ENCODE results near the gene MAP3K5.

GRCh38 chr6:136552054-136552453 is 240.2 kb downstream of the MAP3K5 start:
- no peak for TF ChIP-seq CTCF (IDR thresholded peaks at IDR 0.05)
- no peak for TF ChIP-seq POLR2A (IDR thresholded peaks at IDR 0.05)
- no peak for TF ChIP-seq POLR2AphosphoS5 (IDR thresholded peaks at IDR 0.05)

All from sigmoid colon (tissue), 4 donors.